HL-60 (cell line): ENCODE results near the gene FBXO34.

Source experiments
- CTCF ChIP-seq: IDR thresholded peaks from one replicate; pipeline ENCODE4 v1.5.1; 2011; ENCODE audit warnings: low read length, control low read depth, inconsistent platforms; ENCODE audit not compliant: insufficient read depth
- GABPA ChIP-seq: IDR thresholded peaks from 2 replicates; pipeline ENCODE4 v1.6.1; 2012; ENCODE audit warnings: low read depth
- POLR2AphosphoS5 ChIP-seq: IDR thresholded peaks from 2 replicates; pipeline ENCODE4 v1.6.1; 2012; ENCODE audit warnings: low read depth
- REST ChIP-seq: IDR thresholded peaks from 2 replicates; pipeline ENCODE4 v1.6.1; 2012; ENCODE audit warnings: low read depth; ENCODE audit not compliant: insufficient replicate concordance
- SPI1 ChIP-seq: IDR thresholded peaks from 2 replicates; pipeline ENCODE4 v1.6.1; 2012; ENCODE audit warnings: low read depth, mild to moderate bottlenecking, borderline replicate concordance

DNA sequence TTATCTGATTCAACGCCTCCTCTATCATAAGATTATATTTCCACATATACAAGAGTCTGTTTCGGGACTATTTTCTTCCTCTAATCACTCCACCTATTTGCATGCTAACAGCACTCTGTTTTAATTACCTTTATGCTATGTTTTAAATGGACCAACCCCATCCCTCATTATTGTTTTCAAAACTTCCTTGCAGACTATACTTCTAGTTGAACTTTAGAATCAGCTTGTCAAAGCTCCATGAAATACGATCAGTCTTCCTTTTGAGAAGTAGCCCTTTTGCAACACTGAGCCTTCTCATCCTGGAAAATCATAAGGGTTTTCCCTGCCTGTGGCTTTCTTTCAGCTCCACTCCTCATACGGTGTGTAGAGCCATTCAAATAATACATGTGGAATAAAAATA, 103.5 kb downstream of the FBXO34 start:
- no peak for TF ChIP-seq CTCF
- no peak for TF ChIP-seq REST
- no peak for TF ChIP-seq POLR2AphosphoS5
- no peak for TF ChIP-seq SPI1
- TF ChIP-seq GABPA, result no peak
